Liver (tissue), 9 donors: ENCODE data around the gene TMEM82. TPM values are rescaled to one million over a fixed set of nuclear protein-coding genes. Genes with fewer than 3 reads are reported as not detected.

ENCODE experiments used
- DNase-seq: peaks from one replicate; pipeline ENCODE4 v3.0.0-alpha.2; 2017; ENCODE audit warnings: low spot score
- H3K27ac ChIP-seq, 2 donors: one replicate each; pipeline ENCODE4 v1.7.0; 2013; ENCODE audit warnings: inconsistent platforms in 2 of 2, low read length in 2 of 2, control low read depth in 1 of 2, low read depth in 1 of 2, mild to moderate bottlenecking in 1 of 2
- H3K27me3 ChIP-seq, 4 donors: one replicate each; pipeline versions ENCODE4 v1.6.1 to v1.7.0; 2013; ENCODE audit warnings: low read length in 3 of 4, inconsistent platforms in 1 of 4, mild to moderate bottlenecking in 1 of 4, moderate library complexity in 1 of 4; ENCODE audit not compliant: control insufficient read depth in 4 of 4, insufficient read depth in 4 of 4
- H3K36me3 ChIP-seq, 4 donors: one replicate each; pipeline versions ENCODE4 v1.6.1 to v1.7.0; 2013; ENCODE audit warnings: low read length in 3 of 4, mild to moderate bottlenecking in 3 of 4, low read depth in 1 of 4, moderate library complexity in 1 of 4; ENCODE audit not compliant: control insufficient read depth in 4 of 4, insufficient read depth in 3 of 4
- H3K4me1 ChIP-seq, 4 donors: one replicate each; pipeline versions ENCODE4 v1.6.1 to v1.7.0; 2013; ENCODE audit warnings: low read length in 3 of 4, mild to moderate bottlenecking in 3 of 4, moderate library complexity in 1 of 4; ENCODE audit not compliant: control insufficient read depth in 4 of 4, insufficient read depth in 4 of 4
- H3K4me3 ChIP-seq, 3 donors: one replicate each; pipeline versions ENCODE4 v1.6.1 to v1.7.0; 2013; ENCODE audit warnings: low read length in 3 of 3, control low read depth in 1 of 3, low read depth in 1 of 3, mild to moderate bottlenecking in 1 of 3
- H3K9ac ChIP-seq, 2 donors: one replicate each; pipeline ENCODE4 v1.7.0; 2013; ENCODE audit warnings: low read length in 2 of 2, mild to moderate bottlenecking in 2 of 2, moderate library complexity in 2 of 2, control low read depth in 1 of 2, low read depth in 1 of 2
- H3K9me3 ChIP-seq, 4 donors: one replicate each; pipeline versions ENCODE4 v1.6.1 to v1.7.0; 2013; ENCODE audit warnings: low read length in 3 of 4; ENCODE audit not compliant: control insufficient read depth in 4 of 4
- EGR1 ChIP-seq, 2 donors: IDR thresholded peaks; 2 replicates each; pipeline ENCODE4 v1.6.1; 2016 to 2018; ENCODE audit warnings: antibody characterized with exemption in 2 of 2, low read depth in 2 of 2
- FOXA1 ChIP-seq: IDR thresholded peaks from 2 replicates; pipeline ENCODE4 v1.6.1; 2016; ENCODE audit warnings: antibody characterized with exemption
- FOXA2 ChIP-seq: IDR thresholded peaks from 2 replicates; pipeline ENCODE4 v1.6.1; 2016; ENCODE audit warnings: antibody characterized with exemption
- GABPA ChIP-seq, 2 donors: IDR thresholded peaks in 1 of 2; conservative IDR thresholded peaks in 1 of 2; 2 replicates each; pipeline ENCODE4 v1.6.1; 2016; ENCODE audit warnings: antibody characterized with exemption in 2 of 2, mild to moderate bottlenecking in 1 of 2, moderate library complexity in 1 of 2
- HNF4G ChIP-seq: IDR thresholded peaks from 2 replicates; pipeline ENCODE4 v1.6.1; 2016; ENCODE audit warnings: antibody characterized with exemption
- MAX ChIP-seq: IDR thresholded peaks from 2 replicates; pipeline ENCODE4 v1.6.1; 2016; ENCODE audit warnings: antibody characterized with exemption
- NR2F2 ChIP-seq: IDR thresholded peaks from 2 replicates; pipeline ENCODE4 v1.6.1; 2016; ENCODE audit warnings: antibody characterized with exemption
- RXRA ChIP-seq, 2 donors: IDR thresholded peaks; 2 replicates each; pipeline ENCODE4 v1.6.1; 2017 to 2018; ENCODE audit warnings: antibody characterized with exemption in 2 of 2, mild to moderate bottlenecking in 1 of 2
- SP1 ChIP-seq: IDR thresholded peaks from 2 replicates; pipeline ENCODE4 v1.6.1; 2018; ENCODE audit warnings: antibody characterized with exemption, mild to moderate bottlenecking
- TAF1 ChIP-seq: conservative IDR thresholded peaks from 2 replicates; pipeline ENCODE4 v1.6.1; 2016; ENCODE audit warnings: antibody characterized with exemption, mild to moderate bottlenecking
- YY1 ChIP-seq: IDR thresholded peaks from 2 replicates; pipeline ENCODE4 v1.6.1; 2016; ENCODE audit warnings: antibody characterized with exemption, mild to moderate bottlenecking
- WGBS: extraction: QIAGEN DNeasy Blood & Tissue Kit; methylation state at CpG from one replicate; pipeline ENCODE4 v1.1.7; 2013; 5-methylcytosine and 5-hydroxymethylcytosine counted together
- polyA plus RNA-seq, 2 donors: library from polyadenylated mRNA; stranded (reverse) in 1 of 2; unstranded in 1 of 2; fragments of 200-250 nt in 1 of 2; fragments of >200 nt in 1 of 2; fragmentation: Nextera tagmentation in 1 of 2; extraction: Ambion mirVana in 1 of 2; gene quantifications; one replicate each; pipeline versions ENCODE4 v1.2.1 to v1.2.3, GENCODE V29; 2013 to 2015
- total RNA-seq, 2 donors: library from RNA; depleted of rRNA; stranded (reverse); fragments of >200 nt; gene quantifications; one replicate each; pipeline ENCODE4 v1.2.3, GENCODE V29; 2014
- TF ChIP-seq, protein P1 (sequence below): IDR thresholded peaks from 2 replicates; pipeline ENCODE4 v1.6.1; 2016; ENCODE audit warnings: antibody characterized with exemption
- TF ChIP-seq, protein P2 (sequence below): IDR thresholded peaks from 2 replicates; pipeline ENCODE4 v1.6.1; 2016; ENCODE audit warnings: antibody characterized with exemption, mild to moderate bottlenecking
- TF ChIP-seq, protein P3 (sequence below): fragments of 150-350 bp; IDR thresholded peaks from 2 replicates; pipeline ENCODE4 v1.5.1; 2017; ENCODE audit warnings: improper control_type of control experiment, low read depth, low read length; ENCODE audit not compliant: missing input control
- TF ChIP-seq, protein P4 (sequence below): IDR thresholded peaks from 2 replicates; pipeline ENCODE4 v1.6.1; 2016; ENCODE audit warnings: antibody characterized with exemption
- donor health status: healthy.
- donor health status: healthy.
- donor health status: healthy.
- donor health status: healthy.
- donor health status: healthy.

Gene TMEM82
- total and polyA plus RNA-seq, 4 donors = 5.6 to 26.3 (median 13.4) TPM

DNA sequence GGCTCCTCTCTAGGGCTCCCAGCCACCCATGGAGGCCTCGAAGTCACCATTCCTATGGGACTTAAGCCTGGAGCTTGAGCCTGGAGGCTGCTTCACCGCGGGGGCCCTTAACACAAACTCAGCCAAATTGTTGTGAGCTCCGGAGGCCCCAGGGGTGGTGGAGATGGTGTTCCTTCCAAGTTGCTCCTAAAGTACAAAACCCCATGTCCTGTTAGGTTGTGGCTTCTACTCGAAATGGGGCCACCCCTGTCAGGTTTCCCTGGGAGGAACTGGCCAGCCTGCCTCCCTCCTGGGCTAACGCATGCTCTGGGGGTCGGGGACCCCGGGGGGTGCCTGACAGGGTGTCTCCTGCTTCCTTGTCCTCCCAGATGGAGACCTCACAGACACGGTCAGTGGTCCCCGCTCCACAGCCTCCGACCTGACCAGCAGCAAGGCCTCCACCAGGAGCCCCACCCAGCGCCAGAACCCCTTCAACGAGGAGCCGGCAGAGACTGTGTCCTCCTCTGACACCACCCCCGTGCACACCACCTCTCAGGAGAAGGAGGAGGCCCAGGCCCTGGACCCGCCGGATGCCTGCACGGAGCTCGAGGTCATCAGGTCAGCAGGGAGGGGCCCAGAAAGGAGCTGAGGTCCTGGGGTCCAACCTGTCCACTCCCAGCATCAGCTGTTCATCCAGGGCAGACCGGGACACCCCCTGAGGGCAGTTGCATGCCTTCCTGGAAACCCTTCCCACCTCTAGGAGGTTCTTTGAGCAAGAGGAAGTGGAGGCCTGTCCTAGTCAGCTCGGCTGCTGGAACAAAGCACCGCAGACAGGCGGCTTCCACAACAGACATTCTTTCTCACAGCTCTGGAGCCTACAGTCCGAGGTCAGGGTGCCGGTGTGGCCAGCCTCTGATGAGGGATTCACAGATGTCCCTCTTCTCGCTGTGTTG lies 17.1 kb upstream of the TMEM82 start:
- no peak overlapping the region for H3K9ac ChIP-seq
- H3K9me3 ChIP-seq = no peaks in the 10 kb centered on the region
- DNase-seq = no peak
- no peak overlapping the region for H3K27ac ChIP-seq
- H3K4me3 ChIP-seq = no peak overlapping the region
- peaks cover 14 to 56% (median 28%) of the 10 kb centered on the region in 4 donors for H3K36me3 ChIP-seq
- 86% methylated on average over 26 of the region's 26 CpGs for WGBS
- TF ChIP-seq, protein P1, sequence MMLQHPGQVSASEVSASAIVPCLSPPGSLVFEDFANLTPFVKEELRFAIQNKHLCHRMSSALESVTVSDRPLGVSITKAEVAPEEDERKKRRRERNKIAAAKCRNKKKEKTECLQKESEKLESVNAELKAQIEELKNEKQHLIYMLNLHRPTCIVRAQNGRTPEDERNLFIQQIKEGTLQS = no peak
- TF ChIP-seq, protein P2, sequence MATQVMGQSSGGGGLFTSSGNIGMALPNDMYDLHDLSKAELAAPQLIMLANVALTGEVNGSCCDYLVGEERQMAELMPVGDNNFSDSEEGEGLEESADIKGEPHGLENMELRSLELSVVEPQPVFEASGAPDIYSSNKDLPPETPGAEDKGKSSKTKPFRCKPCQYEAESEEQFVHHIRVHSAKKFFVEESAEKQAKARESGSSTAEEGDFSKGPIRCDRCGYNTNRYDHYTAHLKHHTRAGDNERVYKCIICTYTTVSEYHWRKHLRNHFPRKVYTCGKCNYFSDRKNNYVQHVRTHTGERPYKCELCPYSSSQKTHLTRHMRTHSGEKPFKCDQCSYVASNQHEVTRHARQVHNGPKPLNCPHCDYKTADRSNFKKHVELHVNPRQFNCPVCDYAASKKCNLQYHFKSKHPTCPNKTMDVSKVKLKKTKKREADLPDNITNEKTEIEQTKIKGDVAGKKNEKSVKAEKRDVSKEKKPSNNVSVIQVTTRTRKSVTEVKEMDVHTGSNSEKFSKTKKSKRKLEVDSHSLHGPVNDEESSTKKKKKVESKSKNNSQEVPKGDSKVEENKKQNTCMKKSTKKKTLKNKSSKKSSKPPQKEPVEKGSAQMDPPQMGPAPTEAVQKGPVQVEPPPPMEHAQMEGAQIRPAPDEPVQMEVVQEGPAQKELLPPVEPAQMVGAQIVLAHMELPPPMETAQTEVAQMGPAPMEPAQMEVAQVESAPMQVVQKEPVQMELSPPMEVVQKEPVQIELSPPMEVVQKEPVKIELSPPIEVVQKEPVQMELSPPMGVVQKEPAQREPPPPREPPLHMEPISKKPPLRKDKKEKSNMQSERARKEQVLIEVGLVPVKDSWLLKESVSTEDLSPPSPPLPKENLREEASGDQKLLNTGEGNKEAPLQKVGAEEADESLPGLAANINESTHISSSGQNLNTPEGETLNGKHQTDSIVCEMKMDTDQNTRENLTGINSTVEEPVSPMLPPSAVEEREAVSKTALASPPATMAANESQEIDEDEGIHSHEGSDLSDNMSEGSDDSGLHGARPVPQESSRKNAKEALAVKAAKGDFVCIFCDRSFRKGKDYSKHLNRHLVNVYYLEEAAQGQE = no peak
- TF ChIP-seq GABPA (IDR thresholded peaks at IDR 0.05 in 1 of 2, conservative IDR thresholded peaks at IDR 0.05 in 1 of 2) = no peak
- H3K27me3 ChIP-seq = no peaks in the 10 kb centered on the region
- H3K4me1 ChIP-seq = peaks cover 0 to 5% (median 0%) of the 10 kb centered on the region in 4 donors

- H3K27me3 ChIP-seq = no peaks in the 10 kb centered on the region
- TF ChIP-seq SP1 (no peak), MAX (no peak), FOXA1 (no peak), HNF4G (no peak), NR2F2 (no peak), TAF1 (no peak), EGR1 (IDR thresholded peaks at IDR 0.05; ENCODE audit: low read depth in 2 of 2) (no peak), YY1 (no peak), FOXA2 (no peak), RXRA (IDR thresholded peaks at IDR 0.05) (no peak), GABPA (IDR thresholded peaks at IDR 0.05 in 1 of 2, conservative IDR thresholded peaks at IDR 0.05 in 1 of 2) (no peak)
- TF ChIP-seq, protein P1 = no peak
- TF ChIP-seq, protein P3, sequence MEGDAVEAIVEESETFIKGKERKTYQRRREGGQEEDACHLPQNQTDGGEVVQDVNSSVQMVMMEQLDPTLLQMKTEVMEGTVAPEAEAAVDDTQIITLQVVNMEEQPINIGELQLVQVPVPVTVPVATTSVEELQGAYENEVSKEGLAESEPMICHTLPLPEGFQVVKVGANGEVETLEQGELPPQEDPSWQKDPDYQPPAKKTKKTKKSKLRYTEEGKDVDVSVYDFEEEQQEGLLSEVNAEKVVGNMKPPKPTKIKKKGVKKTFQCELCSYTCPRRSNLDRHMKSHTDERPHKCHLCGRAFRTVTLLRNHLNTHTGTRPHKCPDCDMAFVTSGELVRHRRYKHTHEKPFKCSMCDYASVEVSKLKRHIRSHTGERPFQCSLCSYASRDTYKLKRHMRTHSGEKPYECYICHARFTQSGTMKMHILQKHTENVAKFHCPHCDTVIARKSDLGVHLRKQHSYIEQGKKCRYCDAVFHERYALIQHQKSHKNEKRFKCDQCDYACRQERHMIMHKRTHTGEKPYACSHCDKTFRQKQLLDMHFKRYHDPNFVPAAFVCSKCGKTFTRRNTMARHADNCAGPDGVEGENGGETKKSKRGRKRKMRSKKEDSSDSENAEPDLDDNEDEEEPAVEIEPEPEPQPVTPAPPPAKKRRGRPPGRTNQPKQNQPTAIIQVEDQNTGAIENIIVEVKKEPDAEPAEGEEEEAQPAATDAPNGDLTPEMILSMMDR = no peak
- TF ChIP-seq, protein P2 = no peak
- TF ChIP-seq, protein P4, sequence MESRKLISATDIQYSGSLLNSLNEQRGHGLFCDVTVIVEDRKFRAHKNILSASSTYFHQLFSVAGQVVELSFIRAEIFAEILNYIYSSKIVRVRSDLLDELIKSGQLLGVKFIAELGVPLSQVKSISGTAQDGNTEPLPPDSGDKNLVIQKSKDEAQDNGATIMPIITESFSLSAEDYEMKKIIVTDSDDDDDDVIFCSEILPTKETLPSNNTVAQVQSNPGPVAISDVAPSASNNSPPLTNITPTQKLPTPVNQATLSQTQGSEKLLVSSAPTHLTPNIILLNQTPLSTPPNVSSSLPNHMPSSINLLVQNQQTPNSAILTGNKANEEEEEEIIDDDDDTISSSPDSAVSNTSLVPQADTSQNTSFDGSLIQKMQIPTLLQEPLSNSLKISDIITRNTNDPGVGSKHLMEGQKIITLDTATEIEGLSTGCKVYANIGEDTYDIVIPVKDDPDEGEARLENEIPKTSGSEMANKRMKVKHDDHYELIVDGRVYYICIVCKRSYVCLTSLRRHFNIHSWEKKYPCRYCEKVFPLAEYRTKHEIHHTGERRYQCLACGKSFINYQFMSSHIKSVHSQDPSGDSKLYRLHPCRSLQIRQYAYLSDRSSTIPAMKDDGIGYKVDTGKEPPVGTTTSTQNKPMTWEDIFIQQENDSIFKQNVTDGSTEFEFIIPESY = no peak
- peaks cover 20 to 58% (median 28%) of the 10 kb centered on the region in 4 donors for H3K36me3 ChIP-seq
- no peak overlapping the region for H3K9ac ChIP-seq
- H3K4me3 ChIP-seq = no peak overlapping the region
- 93% methylated on average over 9 of the region's 9 CpGs for WGBS
- H3K27ac ChIP-seq = peak overlapping the region in 1 of 2 donors; percentile 13
- H3K9me3 ChIP-seq = no peaks in the 10 kb centered on the region
- no peak for DNase-seq
- peaks cover 0 to 5% (median 0%) of the 10 kb centered on the region in 4 donors for H3K4me1 ChIP-seq
These were observed 15.8 kb upstream of the TMEM82 start for GRCh38 chr1:15726508-15726907.
